ENCODE results near the gene GLDC. TPM values are rescaled to one million over a fixed set of nuclear protein-coding genes. Genes with fewer than 3 reads are reported as not detected.

The GLDC gene
- total and polyA plus RNA-seq, 10 of the 15 experiments (the other 5 are each of a cell fraction or from before 2014, with no cell fraction given): 33.1 to 165 (median 114) TPM

- TF ChIP-seq SP1 (IDR thresholded peaks at IDR 0.05; ENCODE audit: low read depth, low read length): peak; percentile 49
- TF ChIP-seq MTA2 (IDR thresholded peaks at IDR 0.05; ENCODE audit: low read depth): peak; percentile 90
- TF ChIP-seq CHD4 (IDR thresholded peaks at IDR 0.05): no peak
- TF ChIP-seq SKIL (IDR thresholded peaks at IDR 0.05; ENCODE audit: low read depth, poor library complexity, severe bottlenecking): peak; percentile 94
- TF ChIP-seq ETV6 (conservative IDR thresholded peaks at IDR 0.05 in 1 of 2, IDR thresholded peaks at IDR 0.05 in 1 of 2; ENCODE audit: borderline replicate concordance in 1 of 2, low read depth in 1 of 2): 0 out of 4 replicates have a peak, but pooled peaks of 1 of the 2 experiments have one; percentile 47
- peak; percentile 84 for TF ChIP-seq EED (IDR thresholded peaks at IDR 0.05; ENCODE audit: low read depth)
- peak; percentile 41; the same call in 1 of the 2 replicates for TF ChIP-seq MXI1 (IDR thresholded peaks at IDR 0.05; ENCODE audit: low read depth, low read length)
- peak; percentile 48; the same call in 1 of the 2 replicates for TF ChIP-seq RAD51 (IDR thresholded peaks at IDR 0.05)
- no peak for TF ChIP-seq PBX3 (IDR thresholded peaks at IDR 0.05; ENCODE audit: insufficient replicate concordance, low read depth, low read length)
- no peak for TF ChIP-seq ZNF622 (IDR thresholded peaks at IDR 0.05)
- TF ChIP-seq NFYB (IDR thresholded peaks at IDR 0.05; ENCODE audit: insufficient read depth, low read depth, low read length): no peak
- peak; percentile 76; the same call in 1 of the 2 replicates for TF ChIP-seq TCF3 (IDR thresholded peaks at IDR 0.05; ENCODE audit: borderline replicate concordance, insufficient read depth, low read depth, low read length)
- TF ChIP-seq NR2C2 (IDR thresholded peaks at IDR 0.05; ENCODE audit: borderline replicate concordance, control insufficient read depth, insufficient read length, low read depth): no peak
- no peak for TF ChIP-seq CTCF (IDR thresholded peaks at IDR 0.05 in 2 of 3, conservative IDR thresholded peaks at IDR 0.05 in 1 of 3; ENCODE audit: control insufficient read depth in 2 of 3, extremely low read depth in 1 of 3, insufficient read depth in 1 of 3, low read depth in 3 of 3, low read length in 3 of 3)
- TF ChIP-seq NBN (IDR thresholded peaks at IDR 0.05): peak; percentile 84
- peak; percentile 94 to 97 for TF ChIP-seq IKZF2 (IDR thresholded peaks at IDR 0.05)
- TF ChIP-seq JUNB (IDR thresholded peaks at IDR 0.05): peak; percentile 97
- TF ChIP-seq RUNX3 (IDR thresholded peaks at IDR 0.05; ENCODE audit: low read length): peak; percentile 46
- TF ChIP-seq BCL11A (IDR thresholded peaks at IDR 0.05; ENCODE audit: low read depth, low read length): peak; percentile 91
- peak; percentile 61; the same call in 1 of the 2 replicates for TF ChIP-seq CREB1 (IDR thresholded peaks at IDR 0.05; ENCODE audit: low read depth)
- TF ChIP-seq CREM (IDR thresholded peaks at IDR 0.05; ENCODE audit: low read depth): peak; percentile 86; the same call in 1 of the 2 replicates
- TF ChIP-seq ZNF274 (IDR thresholded peaks at IDR 0.05; ENCODE audit: insufficient read depth, insufficient read length): no peak
- no peak for TF ChIP-seq NRF1 (conservative IDR thresholded peaks at IDR 0.05; ENCODE audit: low read depth, low read length)
- no peak for TF ChIP-seq WRNIP1 (IDR thresholded peaks at IDR 0.05; ENCODE audit: borderline replicate concordance, low read depth, low read length)
- no peak for TF ChIP-seq CHD1 (IDR thresholded peaks at IDR 0.05; ENCODE audit: low read depth, low read length)
- 0 out of 2 replicates have a peak, but pooled peaks have one; percentile 28 for TF ChIP-seq TARDBP (IDR thresholded peaks at IDR 0.05; ENCODE audit: borderline replicate concordance)
- TF ChIP-seq SRF (IDR thresholded peaks at IDR 0.05; ENCODE audit: low read depth in 2 of 2, low read length in 2 of 2): 0 out of 4 replicates have a peak, but pooled peaks of 1 of the 2 experiments have one; percentile 48
- peak; percentile 93 for TF ChIP-seq TCF12 (IDR thresholded peaks at IDR 0.05; ENCODE audit: low read depth, low read length)
- no peak for TF ChIP-seq SMAD1 (IDR thresholded peaks at IDR 0.05; ENCODE audit: low read depth, partially characterized antibody)
Observed at GRCh38 chr9:6598249-6598725, 47.2 kb downstream of the GLDC start (continued).

Measured in GM12878 (cell line).